GM18873 (cell line): ENCODE results near the gene HSPA12A.

ENCODE experiments used
- ATAC-seq: cut with Tn5 transposase; IDR thresholded peaks from one replicate; pipeline ENCODE4 v1.9.1; 2021; ENCODE audit warnings: mild to moderate bottlenecking, moderate library complexity, moderate number of reproducible peaks; ENCODE audit not compliant: unreplicated experiment, low FRiP score

HSPA12A gene

GRCh38 chr10:116636385-116636784 lies 106.0 kb downstream of the HSPA12A start:
- ATAC-seq, result no peak

- no peak for ATAC-seq
Observed at GRCh38 chr10:116634126-116634975, 108.0 kb downstream of the HSPA12A start.

- no peak for ATAC-seq
Observed at GRCh38 chr10:116633216-116633600, 109.2 kb downstream of the HSPA12A start.

GRCh38 chr10:116632596-116633215 lies 109.7 kb downstream of the HSPA12A start:
- no peak for ATAC-seq

GRCh38 chr10:116631871-116632295 lies 110.5 kb downstream of the HSPA12A start:
- no peak for ATAC-seq

GRCh38 chr10:116630020-116630419 lies 112.3 kb downstream of the HSPA12A start:
- ATAC-seq, result no peak

GRCh38 chr10:116629340-116629739 lies 113.0 kb downstream of the HSPA12A start:
- no peak for ATAC-seq

- ATAC-seq, result no peak
Observed at GRCh38 chr10:116627386-116627933, 114.9 kb downstream of the HSPA12A start.

GRCh38 chr10:116626815-116627214 lies 115.6 kb downstream of the HSPA12A start:
- no peak for ATAC-seq

GRCh38 chr10:116625845-116626244 lies 116.5 kb downstream of the HSPA12A start:
- ATAC-seq, result no peak

- no peak for ATAC-seq
Observed at GRCh38 chr10:116621934-116622655, 120.3 kb downstream of the HSPA12A start.

- no peak for ATAC-seq
Observed at GRCh38 chr10:116621476-116621875, 120.9 kb downstream of the HSPA12A start.
